K562 (cell line): ENCODE results near the gene PPP1R13B. TPM values are rescaled to one million over a fixed set of nuclear protein-coding genes. Genes with fewer than 3 reads are reported as not detected.

Experiments
- ATAC-seq: fragments of 200-7000 bp; cut with Tn5 transposase; 3 replicates; pipeline ENCODE4 v1.9.1; 2020; ENCODE audit warnings: moderate library complexity
- BruUV-seq: library from RNA; stranded (reverse); fragments of 400-500 nt; replicated peaks from 2 replicates; lab custom pipeline; 2021; lab: Mats Ljungman, UMichigan
- CTCF ChIA-PET: fragments of 300-600 bp; formaldehyde crosslinking; extraction: SDS; loops from one replicate; lab custom pipeline; 2021; ENCODE audit warnings: low intra/inter-chr PET ratio; lab: Yijun Ruan, JAX
- POLR2A ChIA-PET: fragments of 300-600, 350-650 bp; sonication (Branson Sonifier 250); formaldehyde crosslinking; extraction: SDS; loops from one replicate; lab custom pipeline; 2021; ENCODE audit warnings: antibody characterized with exemption, inconsistent platforms; lab: Yijun Ruan, JAX
- DNase-seq, 4 experiments: peaks; one replicate each; pipeline versions ENCODE4 v3.0.0 to v3.0.0-alpha.2; 2011 to 2018; ENCODE audit warnings: low spot score in 3 of 4, mixed read lengths in 3 of 4; ENCODE audit errors: extremely low read depth in 1 of 4
- FAIRE-seq: peaks from 2 replicates; lab custom pipeline; 2011; peaks lifted over from hg19 to GRCh38; lab: Jason Lieb, UNC
- H2AFZ ChIP-seq: 2 replicates; pipeline ENCODE4 v1.6.0; 2011; ENCODE audit warnings: low read depth, low read length, control low read depth, inconsistent platforms
- H3K27ac ChIP-seq: fragments of 200-600 bp; 3 replicates; pipeline ENCODE4 v1.8.0; 2011; ENCODE audit warnings: low read depth, mild to moderate bottlenecking, control low read depth, inconsistent platforms, low read length, moderate library complexity, mixed read lengths; ENCODE audit errors: extremely low read depth
- H3K27me3 ChIP-seq, 2 experiments: fragments of 300-600 bp in 1 of 2; 2 replicates in 1 of 2; 3 replicates in 1 of 2; pipeline versions ENCODE4 v1.6.0 to v1.8.0; 2011; ENCODE audit warnings: inconsistent platforms in 2 of 2, low read length in 2 of 2, mild to moderate bottlenecking in 1 of 2, mixed read lengths in 1 of 2, moderate library complexity in 1 of 2; ENCODE audit not compliant: control insufficient read depth in 2 of 2, insufficient read depth in 2 of 2
- H3K36me3 ChIP-seq: fragments of 300-600 bp; 3 replicates; pipeline ENCODE4 v1.8.0; 2011; ENCODE audit warnings: mild to moderate bottlenecking, low read length, inconsistent platforms; ENCODE audit not compliant: control insufficient read depth, insufficient read depth
- H3K4me1 ChIP-seq, 2 experiments: fragments of 200-600 bp in 1 of 2; replicated peaks in 1 of 2; 2 replicates in 1 of 2; 3 replicates in 1 of 2; pipeline versions ENCODE4 v1.5.1 to v1.8.0; 2011; ENCODE audit warnings: inconsistent platforms in 2 of 2, low read length in 2 of 2, mild to moderate bottlenecking in 1 of 2, mixed read lengths in 1 of 2, moderate library complexity in 1 of 2; ENCODE audit not compliant: control insufficient read depth in 2 of 2, insufficient read depth in 2 of 2
- H3K4me2 ChIP-seq: 2 replicates; pipeline ENCODE4 v1.6.1; 2011; ENCODE audit warnings: low read length, control low read depth, inconsistent platforms, mixed read lengths; ENCODE audit not compliant: insufficient read depth
- H3K4me3 ChIP-seq: fragments of 200-600 bp; sonication (generic), shearing (Covaris generic); 2 replicates; pipeline ENCODE4 v1.5.1; 2016; ENCODE audit warnings: control low read depth, inconsistent platforms
- H3K79me2 ChIP-seq: fragments of 200-600 bp; 3 replicates; pipeline ENCODE4 v1.8.0; 2011; ENCODE audit warnings: low read length, inconsistent platforms; ENCODE audit not compliant: control insufficient read depth, insufficient read depth
- H3K9ac ChIP-seq, 2 experiments: 2 replicates each; pipeline versions ENCODE4 v1.6.0 to v1.6.1; 2011; ENCODE audit warnings: low read depth in 2 of 2, low read length in 2 of 2, control low read depth in 1 of 2, inconsistent platforms in 1 of 2, mild to moderate bottlenecking in 1 of 2, mixed read lengths in 1 of 2; ENCODE audit not compliant: insufficient read depth in 1 of 2
- H3K9me1 ChIP-seq: one replicate; pipeline ENCODE4 v1.6.0; 2011; ENCODE audit warnings: inconsistent platforms, mild to moderate bottlenecking, low read length, moderate library complexity; ENCODE audit not compliant: control insufficient read depth, insufficient read depth
- H3K9me3 ChIP-seq: replicated peaks from 2 replicates; pipeline ENCODE4 v1.5.1; 2011; ENCODE audit warnings: low read depth, low read length, inconsistent platforms; ENCODE audit not compliant: control insufficient read depth, insufficient read depth
- H4K20me1 ChIP-seq: replicated peaks from 2 replicates; pipeline ENCODE4 v1.6.1; 2011; ENCODE audit warnings: low read length, inconsistent platforms, mixed read lengths; ENCODE audit not compliant: control insufficient read depth, insufficient read depth
- CREBBP ChIP-seq: IDR thresholded peaks from one replicate; pipeline ENCODE4 v1.6.1; 2012; ENCODE audit warnings: low read depth, mild to moderate bottlenecking, control low read depth, inconsistent platforms, low read length
- PML ChIP-seq: IDR thresholded peaks from 2 replicates; pipeline ENCODE4 v1.6.1; 2012; ENCODE audit warnings: low read length, inconsistent platforms
- ZBTB40 ChIP-seq, 2 experiments: fragments of 450-650 bp in 1 of 2; sonication (generic) in 1 of 2; formaldehyde crosslinking in 1 of 2; IDR thresholded peaks; 2 replicates each; pipeline versions ENCODE4 v1.7.1 to v1.9.0; 2016 to 2022; ENCODE audit warnings: inconsistent platforms in 1 of 2, mild to moderate bottlenecking in 1 of 2, missing genetic modification reagents in 1 of 2
- ZNF511 ChIP-seq: sonication (generic); formaldehyde crosslinking; IDR thresholded peaks from 2 replicates; pipeline ENCODE4 v1.8.0; 2022; ENCODE audit warnings: mild to moderate bottlenecking, missing genetic modification reagents
- WGBS: fragments of 100-300 bp; shearing (Covaris generic); methylation state at CpG from one replicate; pipeline ENCODE4 v1.1.6; 2016; ENCODE audit warnings: low coverage, mixed read lengths; ENCODE audit not compliant: insufficient coverage; ENCODE audit errors: missing lambda C conversion rate; 5-methylcytosine and 5-hydroxymethylcytosine counted together
- in situ Hi-C: fragments of 300-500 bp; cut with MboI; formaldehyde crosslinking; loops from 4 replicates; pipeline ENCODE4 v1.15.0; 2018; ENCODE audit warnings: inconsistent platforms, mixed read lengths
- intact Hi-C: fragments of 100-400 bp; cut with micrococcal nuclease; formaldehyde crosslinking; loops from 2 replicates; pipeline ENCODE4 v1.14.2; 2022
- polyA plus RNA-seq, 8 experiments: library from polyadenylated mRNA; depleted of rRNA in 4 of 8; stranded (reverse) in 5 of 8; unstranded in 3 of 8; fragments of >200 nt; fragmentation: Nextera tagmentation in 2 of 8; fragmentation: Illumina TruSeq in 1 of 8; extraction: Ambion mirVana in 2 of 8; extraction: Trizol in 1 of 8; gene quantifications; 2 replicates each; pipeline versions ENCODE4 v1.2.1 to v1.2.3, GENCODE V29; 2011 to 2014; ENCODE audit warnings: inconsistent platforms in 1 of 8, missing spikeins in 1 of 8
- total RNA-seq, 7 experiments: library from RNA; depleted of rRNA in 6 of 7; stranded (reverse); fragments of >200 nt in 6 of 7; fragmentation: Illumina TruSeq in 2 of 7; extraction: Trizol in 2 of 7; gene quantifications; 2 replicates each; pipeline versions ENCODE4 v1.2.1 to v1.2.3, GENCODE V29; 2011 to 2021; ENCODE audit warnings: low replicate concordance in 1 of 7

The PPP1R13B gene
- total and polyA plus RNA-seq, 9 of the 15 experiments (the other 6 are each of a cell fraction or from before 2014, with no cell fraction given): 0.03 to 1.7 (median 0.15) TPM

GRCh38 chr14:103726474-103726873 lies 120.9 kb downstream of the PPP1R13B start:
- peaks cover 49% of the 10 kb centered on the region; the same call in 1 of the 3 replicates for H3K36me3 ChIP-seq
- no peak overlapping the region for H3K4me2 ChIP-seq
- no peak for ATAC-seq
- H4K20me1 ChIP-seq: no peaks in the 10 kb centered on the region
- WGBS: 96% methylated on average over 6 of the region's 18 CpGs
- H3K27me3 ChIP-seq: no peaks in the 10 kb centered on the region
- H3K4me1 ChIP-seq: peaks cover 10 to 56% of the 10 kb centered on the region in 2 experiments; a peak in 4 of 5 replicates
- in situ Hi-C loops: no loop called here
- H3K27ac ChIP-seq: no peak overlapping the region
- H3K4me3 ChIP-seq: no peak overlapping the region
- no peak for TF ChIP-seq CREBBP
- FAIRE-seq: no peak
- H3K9me3 ChIP-seq: no peaks in the 10 kb centered on the region
- ChIA-PET POLR2A (interaction anchor here (1.8 kb wide), 1 partner anchor 11 kb away, joined by 6 read pairs; the partner anchor contains the start of genes XRCC3 and ZFYVE21), CTCF (no interaction called here)
- peaks cover 33% of the 10 kb centered on the region for H3K79me2 ChIP-seq
- H3K9me1 ChIP-seq: no peaks in the 10 kb centered on the region
- DNase-seq: no peak
- BruUV-seq: no TSS peak
- intact Hi-C loops: no loop called here
- no peak overlapping the region; a peak in 1 of 4 replicates for H3K9ac ChIP-seq
- H2AFZ ChIP-seq: no peak overlapping the region

- DNase-seq (no peak), ATAC-seq (no peak), FAIRE-seq (no peak)
- in situ Hi-C loops (no loop called here), intact Hi-C loops (no loop called here)
- POLR2A ChIA-PET: interaction anchor here (0.5 to 1.8 kb wide), 3 partner anchors 10 to 23 kb away, joined by 3 to 6 read pairs (median 4); partner anchors contain the start of genes XRCC3 and ZFYVE21
- Histone ChIP-seq H3K4me1 (peaks cover 10 to 52% of the 10 kb centered on the region in 2 experiments; a peak in 4 of 5 replicates), H3K36me3 (peaks cover 49% of the 10 kb centered on the region; the same call in 1 of the 3 replicates), H3K9me1 (no peaks in the 10 kb centered on the region), H3K9me3 (no peaks in the 10 kb centered on the region), H3K27ac (no peak overlapping the region), H4K20me1 (no peaks in the 10 kb centered on the region), H3K4me3 (no peak overlapping the region), H3K9ac (no peak overlapping the region; a peak in 1 of 4 replicates), H3K79me2 (peaks cover 39% of the 10 kb centered on the region), H2AFZ (no peak overlapping the region), H3K27me3 (no peaks in the 10 kb centered on the region), H3K4me2 (no peak overlapping the region)
- CTCF ChIA-PET: no interaction called here
- no TSS peak for BruUV-seq
- WGBS: 97% methylated on average over 14 of the region's 16 CpGs
- TF ChIP-seq ZBTB40 (IDR thresholded peaks at IDR 0.05) (no peak), ZBTB40 (CRISPR knock-in tag; IDR thresholded peaks at IDR 0.05) (no peak), PML (no peak), ZNF511 (CRISPR knock-in tag) (no peak)
These were observed 121.5 kb downstream of the PPP1R13B start for GRCh38 chr14:103725739-103726395.
